NT2/D1 (cell line): Measurements from ENCODE around the gene TFG.

Experiments used
- YY1 ChIP-seq: IDR thresholded peaks from 2 replicates; pipeline ENCODE4 v1.6.1; 2011; ENCODE audit not compliant: insufficient read length, insufficient read depth
- ZNF274 ChIP-seq: IDR thresholded peaks from 2 replicates; pipeline ENCODE4 v1.6.1; 2011; ENCODE audit warnings: mild to moderate bottlenecking, low read depth, low read length

DNA sequence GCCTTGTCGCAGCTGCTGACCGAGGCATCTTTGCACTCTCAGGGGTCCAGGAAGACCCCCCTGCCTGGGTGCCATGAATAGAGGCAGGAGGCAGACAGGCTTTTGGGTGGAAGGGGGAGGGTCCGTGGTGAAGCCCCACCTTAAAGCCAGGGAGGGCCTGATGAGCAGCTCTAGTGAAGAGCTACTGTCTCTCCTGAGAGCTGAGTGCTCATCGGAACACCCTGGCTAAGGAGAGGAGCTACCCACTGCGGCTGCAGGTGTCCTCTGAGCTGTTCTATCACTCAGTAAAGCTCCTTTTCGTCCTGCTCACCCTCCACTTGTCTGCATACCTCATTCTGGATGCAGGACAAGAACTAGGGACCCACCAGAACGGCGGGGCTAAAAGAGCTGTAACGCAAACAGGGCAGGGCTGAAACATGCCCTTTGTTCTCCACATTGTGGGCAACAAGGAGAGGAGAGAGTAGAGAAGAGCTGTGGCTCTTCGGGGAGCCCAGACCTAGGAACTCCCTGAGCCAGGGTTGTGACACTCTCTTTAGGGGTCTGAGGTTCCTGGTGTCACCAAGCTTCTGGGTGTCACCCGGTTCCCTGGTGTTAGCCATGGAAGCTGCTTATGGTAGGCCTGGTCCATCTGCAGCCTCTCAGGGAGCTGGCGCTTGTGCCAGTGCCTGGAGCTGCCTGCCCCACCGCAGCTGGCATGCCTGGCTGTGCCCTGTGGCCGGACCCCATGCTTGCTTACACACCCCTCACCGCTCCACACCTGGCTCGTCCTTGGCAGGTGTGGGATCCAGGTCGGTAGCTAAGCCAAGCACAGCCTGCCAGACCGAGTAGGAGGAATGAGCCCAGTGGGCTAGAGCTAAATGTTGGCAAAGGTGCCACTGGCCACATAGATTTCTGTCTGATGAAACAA is 26.2 kb upstream of the TFG start:
- TF ChIP-seq ZNF274 (no peak), YY1 (no peak)
